Subcutaneous adipose tissue (tissue), 4 donors: ENCODE data around the gene CDC42BPG. TPM values are rescaled to one million over a fixed set of nuclear protein-coding genes. Genes with fewer than 3 reads are reported as not detected.

ENCODE experiments used
- total RNA-seq, 4 donors: library from RNA; depleted of rRNA; stranded (reverse); fragments of >200 nt; gene quantifications; one replicate each; pipeline ENCODE4 v1.1.0, GENCODE V29; 2016
- TF ChIP-seq, protein P1 (sequence below): fragments of 450-650 bp; IDR thresholded peaks from one replicate; pipeline ENCODE4 v1.5.1; 2016; ENCODE audit warnings: low read depth, mild to moderate bottlenecking, control low read depth, antibody characterized with exemption, moderate library complexity

CDC42BPG gene
- total RNA-seq, 4 donors from 2014 or later = 0.17 to 0.38 (median 0.22) TPM; not detected in 1

DNA sequence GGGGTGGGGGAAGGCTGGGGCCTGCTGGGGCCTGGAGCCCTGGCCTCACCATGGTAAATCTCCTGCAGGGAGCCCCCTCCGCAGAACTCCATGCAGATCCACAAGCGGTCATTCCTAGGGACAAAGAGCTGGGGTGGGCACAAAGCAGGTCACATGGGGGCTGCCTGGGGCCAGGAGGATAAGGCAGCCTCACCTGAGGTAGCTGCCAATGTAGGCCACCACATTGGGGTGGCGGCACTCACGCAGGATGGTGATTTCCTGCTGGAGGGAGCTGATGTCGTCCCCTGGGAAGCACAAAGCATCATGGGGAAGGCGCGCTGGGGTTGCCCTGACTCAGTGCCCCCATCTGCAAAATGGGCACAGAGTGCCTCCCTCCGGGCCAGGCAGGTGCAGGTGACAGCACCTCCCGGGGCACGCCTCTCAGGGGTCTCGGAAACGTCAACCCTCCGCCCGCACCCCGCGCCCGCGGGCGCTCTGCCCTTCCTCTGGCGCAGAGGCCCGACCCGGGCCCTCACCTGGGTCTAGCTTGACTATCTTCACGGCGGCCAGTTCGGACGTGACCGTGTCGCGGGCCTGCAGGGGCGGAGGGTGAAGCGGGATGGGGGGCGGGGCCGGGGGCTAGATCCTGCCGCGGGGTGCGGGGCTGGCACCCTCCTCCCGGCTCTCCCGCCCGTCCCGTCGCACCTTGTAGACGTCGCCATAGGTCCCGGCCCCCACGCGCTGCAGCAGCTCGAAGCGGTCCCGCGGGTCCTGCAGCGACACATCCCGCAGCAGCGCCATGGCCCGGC, 41.9 kb downstream of the CDC42BPG start:
- TF ChIP-seq, protein P1, sequence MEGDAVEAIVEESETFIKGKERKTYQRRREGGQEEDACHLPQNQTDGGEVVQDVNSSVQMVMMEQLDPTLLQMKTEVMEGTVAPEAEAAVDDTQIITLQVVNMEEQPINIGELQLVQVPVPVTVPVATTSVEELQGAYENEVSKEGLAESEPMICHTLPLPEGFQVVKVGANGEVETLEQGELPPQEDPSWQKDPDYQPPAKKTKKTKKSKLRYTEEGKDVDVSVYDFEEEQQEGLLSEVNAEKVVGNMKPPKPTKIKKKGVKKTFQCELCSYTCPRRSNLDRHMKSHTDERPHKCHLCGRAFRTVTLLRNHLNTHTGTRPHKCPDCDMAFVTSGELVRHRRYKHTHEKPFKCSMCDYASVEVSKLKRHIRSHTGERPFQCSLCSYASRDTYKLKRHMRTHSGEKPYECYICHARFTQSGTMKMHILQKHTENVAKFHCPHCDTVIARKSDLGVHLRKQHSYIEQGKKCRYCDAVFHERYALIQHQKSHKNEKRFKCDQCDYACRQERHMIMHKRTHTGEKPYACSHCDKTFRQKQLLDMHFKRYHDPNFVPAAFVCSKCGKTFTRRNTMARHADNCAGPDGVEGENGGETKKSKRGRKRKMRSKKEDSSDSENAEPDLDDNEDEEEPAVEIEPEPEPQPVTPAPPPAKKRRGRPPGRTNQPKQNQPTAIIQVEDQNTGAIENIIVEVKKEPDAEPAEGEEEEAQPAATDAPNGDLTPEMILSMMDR = no peak

DNA sequence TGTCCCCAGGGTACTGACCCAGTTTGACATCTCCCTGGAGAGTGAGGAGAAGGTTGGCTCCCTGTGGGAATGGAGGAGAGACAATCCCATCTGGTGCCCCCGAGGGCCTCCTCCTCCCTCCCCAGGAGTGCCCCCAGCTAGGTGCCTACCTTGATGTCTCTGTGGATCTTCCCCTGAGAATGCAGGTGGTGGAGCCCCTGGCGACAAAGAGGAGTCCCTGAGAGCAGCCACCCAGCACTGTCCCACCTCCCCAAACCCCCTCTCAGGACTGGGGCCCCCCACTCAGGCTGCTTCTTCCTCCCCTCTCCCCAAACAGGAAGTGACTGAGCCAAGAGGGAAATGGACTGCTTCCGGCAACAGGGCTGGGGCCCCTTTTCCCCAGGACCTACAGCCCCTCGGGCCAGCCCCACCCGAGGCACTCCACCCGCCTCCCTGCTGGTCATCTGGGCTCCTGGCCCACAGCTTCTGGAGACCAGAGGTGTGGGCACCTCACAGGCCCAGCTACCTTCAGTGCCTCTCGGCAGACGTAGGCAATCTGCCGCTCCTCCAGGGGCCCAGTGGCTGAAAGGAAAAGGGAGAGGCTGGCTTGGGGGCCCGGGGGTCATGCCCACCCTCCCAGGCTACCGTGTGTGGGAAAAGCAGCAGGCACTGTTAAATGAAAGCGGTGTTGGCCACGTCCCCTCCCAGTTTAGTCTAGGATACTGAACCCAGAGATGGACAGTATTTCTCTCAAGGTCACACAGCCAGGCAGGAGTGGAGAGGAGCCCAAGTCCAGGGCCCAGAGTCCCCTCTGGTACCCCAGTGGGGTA, 42.7 kb downstream of the CDC42BPG start:
- TF ChIP-seq, protein P1 = no peak

DNA sequence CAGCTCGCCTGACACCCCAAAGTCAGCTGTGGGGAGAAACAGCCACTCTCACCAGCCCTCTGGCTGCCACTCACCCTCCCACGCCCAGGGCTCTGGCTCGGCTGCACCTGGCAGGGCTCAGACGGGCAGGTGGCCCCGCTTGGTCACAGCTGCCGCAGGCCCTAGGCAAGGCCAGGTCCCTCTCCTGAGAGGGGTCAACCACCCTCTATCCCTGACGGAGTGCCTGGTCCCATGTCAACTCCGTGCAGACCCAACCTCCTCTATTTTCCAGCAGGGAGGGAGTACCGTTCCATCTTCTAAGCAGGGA, 43.3 kb downstream of the CDC42BPG start:
- TF ChIP-seq, protein P1 = no peak

DNA sequence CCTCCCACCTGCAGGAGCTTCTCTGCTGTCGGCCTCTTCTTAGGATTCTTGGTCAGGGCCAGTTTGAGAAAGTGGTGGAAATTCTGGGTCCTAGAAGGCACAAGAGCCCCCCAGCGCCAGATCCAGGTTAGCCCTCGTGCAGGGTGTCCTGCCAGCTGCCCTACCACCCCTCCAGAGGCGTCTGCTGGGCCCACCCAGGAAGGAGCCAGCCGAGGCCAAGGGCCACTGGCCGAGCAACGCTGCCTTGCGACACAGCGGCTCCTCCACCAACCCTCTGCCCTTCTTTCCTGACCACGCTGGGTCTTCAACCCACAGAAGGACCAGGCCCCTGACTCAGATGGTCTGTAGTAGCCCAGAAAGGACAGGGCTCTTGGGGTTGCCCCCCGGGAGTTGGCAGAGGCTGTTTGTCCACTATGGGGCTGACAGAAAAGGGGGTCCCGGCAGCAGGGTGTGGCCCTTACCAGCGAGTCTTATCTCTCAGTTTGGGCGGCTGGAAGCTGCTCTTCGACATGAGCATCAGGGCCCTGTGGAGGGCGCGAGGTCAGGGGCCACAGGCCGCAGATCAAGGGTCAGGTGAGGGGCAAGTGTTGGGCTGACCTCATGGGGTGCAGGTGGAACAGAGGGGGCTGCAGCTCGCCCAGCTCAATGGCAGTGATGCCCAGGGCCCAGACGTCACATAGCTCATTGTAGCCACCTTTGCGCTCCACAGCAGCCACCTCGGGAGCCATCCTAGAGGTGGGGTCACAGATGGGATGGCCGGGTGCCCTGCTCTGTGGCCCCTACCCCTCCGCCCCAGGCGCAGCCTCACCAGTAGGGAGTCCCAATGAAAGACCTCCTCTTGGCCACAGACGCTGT, 43.9 kb downstream of the CDC42BPG start:
- TF ChIP-seq, protein P1 = no peak

DNA sequence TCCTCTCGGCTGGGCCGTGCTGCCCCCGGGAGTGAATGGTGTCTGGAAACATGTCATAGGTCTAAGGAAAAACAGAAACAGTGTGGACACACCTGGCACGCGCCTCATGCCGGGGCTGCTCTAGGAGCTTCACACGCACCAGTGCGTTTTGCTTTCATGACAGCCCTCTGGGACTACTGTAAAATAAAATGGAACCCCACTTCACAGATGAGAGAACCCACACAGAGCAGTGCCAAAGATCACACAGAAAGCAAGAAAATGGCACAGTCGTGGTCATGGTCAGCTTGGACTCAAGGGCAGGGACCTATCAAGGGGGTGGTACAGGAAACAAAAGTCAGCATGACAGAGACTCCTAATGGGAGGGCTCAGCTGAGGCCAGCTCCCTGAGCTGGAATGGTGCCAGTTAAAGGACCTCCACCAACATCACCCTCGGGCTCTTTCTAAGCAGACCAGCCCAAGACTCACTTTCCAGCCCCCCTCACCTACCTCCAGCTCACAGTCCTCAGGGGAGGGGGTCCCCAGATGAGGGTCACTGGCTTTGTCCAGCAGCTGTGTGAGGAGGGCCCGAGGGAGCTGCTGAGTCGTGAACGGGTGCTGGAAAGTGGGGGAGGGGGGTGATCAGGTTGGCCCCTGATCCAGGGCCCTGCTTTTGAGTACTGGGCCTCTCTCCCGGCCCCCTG, 44.7 kb downstream of the CDC42BPG start:
- TF ChIP-seq, protein P1 = no peak

DNA sequence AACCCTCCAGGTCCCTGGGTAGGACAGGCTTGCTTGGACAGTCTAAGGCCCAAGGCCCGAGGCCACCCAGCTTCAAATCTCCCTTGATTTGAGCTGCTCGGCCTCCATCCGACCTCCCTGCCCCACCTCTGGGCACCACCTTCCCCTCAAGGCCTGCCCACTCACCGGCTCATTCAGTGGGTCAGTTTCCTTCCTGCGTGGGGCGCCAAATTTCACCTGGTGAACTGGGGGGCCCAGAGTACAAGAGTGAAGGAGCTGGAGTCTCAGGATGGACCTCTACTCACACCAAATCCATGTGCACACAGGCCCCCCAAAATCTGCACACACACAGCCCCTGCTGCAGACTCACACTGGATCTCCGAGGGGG, 45.2 kb downstream of the CDC42BPG start:
- TF ChIP-seq, protein P1 = no peak
